Omental fat pad (tissue), 4 donors: ENCODE measurements around the gene ASAP2. TPM values are rescaled to one million over a fixed set of nuclear protein-coding genes. Genes with fewer than 3 reads are reported as not detected.

Experiments used
- ATAC-seq: fragments of 150-250 bp; one replicate; pipeline ENCODE4 v1.9.1; 2016; ENCODE audit warnings: mild to moderate bottlenecking, moderate library complexity; ENCODE audit not compliant: low FRiP score
- DNase-seq: peaks from one replicate; pipeline ENCODE4 v3.0.0-alpha.2; 2019; ENCODE audit warnings: low spot score
- total RNA-seq, 4 donors: library from RNA; depleted of rRNA; stranded (reverse); fragments of >200 nt; gene quantifications; one replicate each; pipeline ENCODE4 v1.1.0, GENCODE V29; 2016
- TF ChIP-seq, protein P1 (sequence below), 3 donors: fragments of 450-650 bp; IDR thresholded peaks; one replicate each; pipeline ENCODE4 v1.5.1; 2016 to 2017; ENCODE audit warnings: antibody characterized with exemption in 3 of 3, mild to moderate bottlenecking in 3 of 3, moderate library complexity in 2 of 3

The ASAP2 gene
- total RNA-seq, 4 donors from 2014 or later: 16.8 to 57.4 (median 22.8) TPM

DNA sequence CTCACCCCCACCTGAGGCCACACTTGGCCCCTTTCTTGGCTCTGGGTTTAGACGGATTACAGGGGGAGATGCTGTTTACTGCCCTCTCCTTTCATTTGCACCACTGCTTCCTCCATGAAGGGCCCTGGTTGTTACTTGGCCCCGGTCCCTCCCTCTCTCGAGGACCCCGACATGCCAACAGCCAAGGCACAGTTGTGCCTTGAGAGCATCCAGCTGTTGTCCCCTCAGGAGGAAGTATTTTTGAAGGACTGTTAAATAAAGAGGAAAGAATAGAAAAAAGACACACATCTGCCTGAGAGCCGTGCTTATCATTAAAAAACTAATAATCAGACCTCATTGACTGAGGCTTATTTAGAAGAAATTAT lies 172.8 kb downstream of the ASAP2 start:
- no peak for DNase-seq
- no peak for ATAC-seq
- TF ChIP-seq, protein P1, sequence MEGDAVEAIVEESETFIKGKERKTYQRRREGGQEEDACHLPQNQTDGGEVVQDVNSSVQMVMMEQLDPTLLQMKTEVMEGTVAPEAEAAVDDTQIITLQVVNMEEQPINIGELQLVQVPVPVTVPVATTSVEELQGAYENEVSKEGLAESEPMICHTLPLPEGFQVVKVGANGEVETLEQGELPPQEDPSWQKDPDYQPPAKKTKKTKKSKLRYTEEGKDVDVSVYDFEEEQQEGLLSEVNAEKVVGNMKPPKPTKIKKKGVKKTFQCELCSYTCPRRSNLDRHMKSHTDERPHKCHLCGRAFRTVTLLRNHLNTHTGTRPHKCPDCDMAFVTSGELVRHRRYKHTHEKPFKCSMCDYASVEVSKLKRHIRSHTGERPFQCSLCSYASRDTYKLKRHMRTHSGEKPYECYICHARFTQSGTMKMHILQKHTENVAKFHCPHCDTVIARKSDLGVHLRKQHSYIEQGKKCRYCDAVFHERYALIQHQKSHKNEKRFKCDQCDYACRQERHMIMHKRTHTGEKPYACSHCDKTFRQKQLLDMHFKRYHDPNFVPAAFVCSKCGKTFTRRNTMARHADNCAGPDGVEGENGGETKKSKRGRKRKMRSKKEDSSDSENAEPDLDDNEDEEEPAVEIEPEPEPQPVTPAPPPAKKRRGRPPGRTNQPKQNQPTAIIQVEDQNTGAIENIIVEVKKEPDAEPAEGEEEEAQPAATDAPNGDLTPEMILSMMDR (IDR thresholded peaks at IDR 0.05): no peak

- TF ChIP-seq, protein P1 (IDR thresholded peaks at IDR 0.05): no peak
- ATAC-seq (peak; percentile 47), DNase-seq (no peak)
These were observed 174.4 kb downstream of the ASAP2 start for GRCh38 chr2:9380702-9381628.

DNA sequence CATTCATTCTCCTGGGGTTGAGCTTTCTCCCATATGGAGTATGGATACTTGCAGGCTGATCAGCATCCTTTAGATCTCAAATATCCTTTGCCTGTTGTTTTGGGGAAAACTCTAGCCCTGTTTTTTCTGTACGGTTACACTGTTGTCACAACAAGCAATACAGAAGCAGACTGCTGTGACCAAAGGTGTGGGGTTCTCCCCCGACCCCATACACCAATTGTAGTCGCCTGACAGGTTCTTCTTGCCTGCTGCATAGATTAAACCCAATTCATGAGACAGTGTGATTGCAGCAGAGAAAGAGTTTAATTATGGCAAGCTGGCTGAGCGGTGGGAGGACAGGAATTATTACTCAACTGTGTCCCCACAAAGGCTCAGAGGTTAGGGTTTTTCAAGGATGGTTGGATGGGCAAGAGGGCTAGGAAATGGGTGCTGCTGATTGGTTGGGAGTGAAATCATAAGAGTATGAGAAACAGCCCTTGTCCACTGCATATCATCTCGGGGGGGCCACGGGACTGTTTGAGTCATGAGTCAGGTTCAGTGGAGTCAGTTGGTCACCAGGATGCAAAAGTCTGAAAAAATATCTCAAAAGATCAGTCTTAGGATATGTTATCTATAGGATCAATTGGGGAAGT lies 176.1 kb downstream of the ASAP2 start:
- DNase-seq: no peak
- no peak for ATAC-seq
- TF ChIP-seq, protein P1 (IDR thresholded peaks at IDR 0.05): no peak

- no peak for DNase-seq
- TF ChIP-seq, protein P1 (IDR thresholded peaks at IDR 0.05): no peak
- no peak for ATAC-seq
These were observed 177.9 kb downstream of the ASAP2 start for GRCh38 chr2:9384521-9384920.

- TF ChIP-seq, protein P1 (IDR thresholded peaks at IDR 0.05): no peak
- ATAC-seq: no peak
- DNase-seq: no peak
These were observed 179.2 kb downstream of the ASAP2 start for GRCh38 chr2:9385841-9386240.

DNA sequence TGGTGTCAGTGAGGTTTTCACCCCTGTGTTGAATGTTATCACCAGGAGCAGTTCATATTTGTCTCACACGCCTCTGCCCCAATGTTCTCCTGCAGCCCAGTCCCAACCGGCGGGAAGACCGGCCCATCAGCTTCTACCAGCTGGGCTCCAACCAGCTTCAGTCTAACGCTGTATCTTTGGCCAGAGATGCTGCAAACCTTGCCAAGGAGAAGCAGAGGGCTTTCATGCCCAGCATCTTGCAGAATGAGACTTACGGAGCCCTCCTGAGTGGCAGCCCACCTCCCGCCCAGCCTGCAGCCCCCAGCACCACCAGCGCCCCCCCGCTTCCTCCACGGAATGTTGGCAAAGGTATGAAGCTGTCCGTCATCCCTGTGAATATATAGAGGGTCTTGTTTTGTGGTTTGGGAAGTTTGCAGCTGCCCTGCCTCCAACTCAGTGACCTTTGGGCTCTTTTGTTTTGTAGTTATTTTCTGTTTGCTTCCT lies 181.6 kb downstream of the ASAP2 start:
- TF ChIP-seq, protein P1 (IDR thresholded peaks at IDR 0.05): no peak
- no peak for DNase-seq
- no peak for ATAC-seq
